Measurements from ENCODE around the gene RBMS3.

DNA sequence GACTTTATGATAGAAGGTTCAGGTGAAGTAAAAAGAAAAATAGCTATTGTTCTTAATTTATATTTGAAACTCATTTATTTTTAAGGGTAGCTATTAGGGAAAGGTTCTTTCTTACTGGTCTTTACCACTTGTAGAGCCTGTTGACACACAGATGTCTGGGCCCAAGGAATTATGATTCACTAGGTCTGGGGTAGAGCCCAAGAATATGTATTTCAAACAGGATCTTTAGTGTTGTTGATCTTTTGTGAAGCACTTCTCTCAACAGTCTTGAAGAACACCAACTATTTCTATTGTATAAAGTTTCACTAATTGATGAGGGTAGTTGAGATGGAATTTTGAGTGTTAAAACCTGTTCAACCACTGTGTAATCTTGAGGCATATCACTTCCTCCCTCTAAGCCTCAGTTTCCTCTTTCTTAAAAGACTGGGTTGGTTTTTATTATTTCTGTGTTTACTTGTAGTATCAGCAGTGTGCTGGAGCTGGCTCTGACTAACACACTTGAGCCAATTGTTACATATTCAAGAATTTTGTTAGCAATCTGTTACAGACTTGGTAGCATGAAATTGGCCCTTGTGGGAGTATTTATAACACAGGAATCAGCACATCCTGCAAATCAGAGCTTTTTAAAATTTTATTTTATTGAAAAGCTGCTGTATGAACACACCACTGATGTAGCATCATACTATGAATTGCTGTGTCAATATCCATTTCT is 155.9 kb downstream of the RBMS3 start:
- no peak for TF ChIP-seq POLR2A (IDR thresholded peaks at IDR 0.05)
- TF ChIP-seq, protein P1, sequence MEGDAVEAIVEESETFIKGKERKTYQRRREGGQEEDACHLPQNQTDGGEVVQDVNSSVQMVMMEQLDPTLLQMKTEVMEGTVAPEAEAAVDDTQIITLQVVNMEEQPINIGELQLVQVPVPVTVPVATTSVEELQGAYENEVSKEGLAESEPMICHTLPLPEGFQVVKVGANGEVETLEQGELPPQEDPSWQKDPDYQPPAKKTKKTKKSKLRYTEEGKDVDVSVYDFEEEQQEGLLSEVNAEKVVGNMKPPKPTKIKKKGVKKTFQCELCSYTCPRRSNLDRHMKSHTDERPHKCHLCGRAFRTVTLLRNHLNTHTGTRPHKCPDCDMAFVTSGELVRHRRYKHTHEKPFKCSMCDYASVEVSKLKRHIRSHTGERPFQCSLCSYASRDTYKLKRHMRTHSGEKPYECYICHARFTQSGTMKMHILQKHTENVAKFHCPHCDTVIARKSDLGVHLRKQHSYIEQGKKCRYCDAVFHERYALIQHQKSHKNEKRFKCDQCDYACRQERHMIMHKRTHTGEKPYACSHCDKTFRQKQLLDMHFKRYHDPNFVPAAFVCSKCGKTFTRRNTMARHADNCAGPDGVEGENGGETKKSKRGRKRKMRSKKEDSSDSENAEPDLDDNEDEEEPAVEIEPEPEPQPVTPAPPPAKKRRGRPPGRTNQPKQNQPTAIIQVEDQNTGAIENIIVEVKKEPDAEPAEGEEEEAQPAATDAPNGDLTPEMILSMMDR (IDR thresholded peaks at IDR 0.05), result no peak
